A549 (cell line): ENCODE data around the gene LMNTD1. TPM values are rescaled to one million over a fixed set of nuclear protein-coding genes. Genes with fewer than 3 reads are reported as not detected.

ENCODE experiments used
- ATAC-seq, 2 experiments: fragments of 200-7000 bp in 1 of 2; fragments of >200 bp in 1 of 2; cut with Nextera tagmentation in 1 of 2; cut with Tn5 transposase in 1 of 2; 3 replicates each; pipeline versions ENCODE4 v1.8.0 to v1.9.1; 2018 to 2020; ENCODE audit warnings: mild to moderate bottlenecking in 1 of 2, moderate library complexity in 1 of 2
- CTCF ChIA-PET: fragments of 300-600 bp; sonication (Branson Sonifier 250); formaldehyde crosslinking; extraction: SDS; loops from one replicate; lab custom pipeline; 2021; ENCODE audit warnings: antibody characterized with exemption, inconsistent platforms; lab: Yijun Ruan, JAX
- POLR2A ChIA-PET: fragments of 350-600 bp; formaldehyde crosslinking; extraction: SDS; loops from one replicate; lab custom pipeline; 2021; ENCODE audit warnings: antibody characterized with exemption, inconsistent platforms; lab: Yijun Ruan, JAX
- DNase-seq, 2 experiments: peaks; one replicate each; pipeline versions ENCODE4 v3.0.0 to v3.0.0-alpha.2; 2011 to 2016; ENCODE audit warnings: low read depth in 1 of 2, low spot score in 1 of 2
- FAIRE-seq: peaks from 2 replicates; lab custom pipeline; 2011; peaks lifted over from hg19 to GRCh38; lab: Jason Lieb, UNC
- H3K27ac ChIP-seq, 2 experiments: fragments of >200 bp; sonication (Bioruptor Twin); formaldehyde crosslinking; 3 replicates each; pipeline ENCODE4 v1.5.1; 2016 to 2017
- H3K4me1 ChIP-seq: fragments of >200 bp; sonication (Bioruptor Twin); formaldehyde crosslinking; 3 replicates; pipeline ENCODE4 v1.6.1; 2016
- H3K4me2 ChIP-seq: fragments of >200 bp; sonication (Bioruptor Twin); formaldehyde crosslinking; 3 replicates; pipeline ENCODE4 v1.6.1; 2016
- H3K4me3 ChIP-seq: fragments of >200 bp; sonication (Bioruptor Twin); formaldehyde crosslinking; 3 replicates; pipeline ENCODE4 v1.5.1; 2016
- H3K9me3 ChIP-seq: fragments of >200 bp; sonication (Bioruptor Twin); formaldehyde crosslinking; 3 replicates; pipeline ENCODE4 v1.6.1; 2016
- ATOH8 ChIP-seq: fragments of 250-450 bp; sonication (Bioruptor Pico); IDR thresholded peaks from 2 replicates; pipeline ENCODE4 v1.5.0; 2020; ENCODE audit warnings: low read depth, mild to moderate bottlenecking, moderate library complexity
- BCL3 ChIP-seq: fragments of >200 bp; sonication (Bioruptor Twin); formaldehyde crosslinking; IDR thresholded peaks from 3 replicates; pipeline ENCODE4 v1.6.1; 2016
- BHLHE40 ChIP-seq: IDR thresholded peaks from 2 replicates; pipeline ENCODE4 v1.6.1; 2012; ENCODE audit warnings: low read depth, low read length, inconsistent platforms
- CBX8 ChIP-seq: fragments of 200-600 bp; sonication (generic); IDR thresholded peaks from 2 replicates; pipeline ENCODE4 v1.6.1; 2016
- CHD2 ChIP-seq: fragments of 150-350 bp; IDR thresholded peaks from 2 replicates; pipeline ENCODE4 v1.6.1; 2014; ENCODE audit warnings: low read length; ENCODE audit not compliant: partially characterized antibody
- CHD4 ChIP-seq: fragments of 200-600 bp; sonication (generic); IDR thresholded peaks from 2 replicates; pipeline ENCODE4 v1.6.1; 2016; ENCODE audit warnings: antibody characterized with exemption, mild to moderate bottlenecking, borderline replicate concordance
- EHF ChIP-seq: fragments of 250-450 bp; sonication (Bioruptor Pico); IDR thresholded peaks from 2 replicates; pipeline ENCODE4 v1.5.0; 2020; ENCODE audit warnings: mild to moderate bottlenecking
- ELK1 ChIP-seq: fragments of 150-350 bp; IDR thresholded peaks from 2 replicates; pipeline ENCODE4 v1.6.1; 2014; ENCODE audit warnings: low read depth, mild to moderate bottlenecking, low read length
- ESRRA ChIP-seq: fragments of 150-350 bp; IDR thresholded peaks from 2 replicates; pipeline ENCODE4 v1.6.1; 2014; ENCODE audit warnings: mild to moderate bottlenecking, low read length, borderline replicate concordance
- FOXS1 ChIP-seq: fragments of 250-450 bp; sonication (Bioruptor Pico); IDR thresholded peaks from 2 replicates; pipeline ENCODE4 v1.5.0; 2020; ENCODE audit warnings: mild to moderate bottlenecking, moderate library complexity
- GATA3 ChIP-seq: IDR thresholded peaks from 2 replicates; pipeline ENCODE4 v1.6.1; 2012; ENCODE audit warnings: borderline replicate concordance
- HOXB13 ChIP-seq: fragments of 250-450 bp; sonication (Bioruptor Pico); IDR thresholded peaks from 2 replicates; pipeline ENCODE4 v1.5.0; 2020; ENCODE audit warnings: low read depth, mild to moderate bottlenecking, moderate library complexity
- JUN ChIP-seq, 2 experiments: fragments of >200 bp; sonication (Bioruptor Twin); formaldehyde crosslinking; IDR thresholded peaks; 2 replicates in 1 of 2; 3 replicates in 1 of 2; pipeline ENCODE4 v1.6.1; 2016 to 2017
- MAZ ChIP-seq: fragments of 150-350 bp; IDR thresholded peaks from 2 replicates; pipeline ENCODE4 v1.6.1; 2014; ENCODE audit warnings: antibody characterized with exemption, low read depth, low read length, borderline replicate concordance
- MYC ChIP-seq: IDR thresholded peaks from 2 replicates; pipeline ENCODE4 v1.6.1; 2012; ENCODE audit warnings: mild to moderate bottlenecking, inconsistent platforms, low read length, improper control_type of control experiment, borderline replicate concordance
- NR3C1 ChIP-seq: fragments of >200 bp; sonication (Bioruptor Twin); formaldehyde crosslinking; IDR thresholded peaks from 3 replicates; pipeline ENCODE4 v1.6.1; 2017
- POLR2A ChIP-seq: IDR thresholded peaks from 2 replicates; pipeline ENCODE4 v1.6.1; 2012; ENCODE audit warnings: mild to moderate bottlenecking, low read length
- RAD21 ChIP-seq, 2 experiments: fragments of >200 bp in 1 of 2; sonication (Bioruptor Twin) in 1 of 2; formaldehyde crosslinking in 1 of 2; IDR thresholded peaks in 1 of 2; conservative IDR thresholded peaks in 1 of 2; 2 replicates in 1 of 2; 3 replicates in 1 of 2; pipeline ENCODE4 v1.6.1; 2012 to 2018; ENCODE audit warnings: inconsistent platforms in 1 of 2
- RCOR1 ChIP-seq: fragments of 150-350 bp; IDR thresholded peaks from 2 replicates; pipeline ENCODE4 v1.6.1; 2014; ENCODE audit warnings: antibody characterized with exemption, low read length, low read depth
- RFX5 ChIP-seq: fragments of 450-650 bp; IDR thresholded peaks from 2 replicates; pipeline ENCODE4 v1.7.1; 2014; ENCODE audit warnings: antibody characterized with exemption, mild to moderate bottlenecking, moderate library complexity
- SMC3 ChIP-seq: fragments of >200 bp; sonication (Bioruptor Twin); formaldehyde crosslinking; IDR thresholded peaks from 3 replicates; pipeline ENCODE4 v1.6.1; 2018; ENCODE audit warnings: inconsistent platforms
- TFCP2L1 ChIP-seq: fragments of 250-450 bp; sonication (Bioruptor Pico); IDR thresholded peaks from 2 replicates; pipeline ENCODE4 v1.5.0; 2021; ENCODE audit warnings: mild to moderate bottlenecking
- TP53 ChIP-seq: fragments of 250-450 bp; sonication (Bioruptor Pico); IDR thresholded peaks from 2 replicates; pipeline ENCODE4 v1.5.0; 2021; ENCODE audit warnings: mild to moderate bottlenecking, moderate library complexity
- USF2 ChIP-seq: fragments of 450-650 bp; IDR thresholded peaks from 2 replicates; pipeline ENCODE4 v1.6.1; 2014; ENCODE audit warnings: antibody characterized with exemption
- ZC3H11A ChIP-seq: fragments of 450-650 bp; IDR thresholded peaks from 2 replicates; pipeline ENCODE4 v1.6.1; 2014; ENCODE audit warnings: antibody characterized with exemption, mild to moderate bottlenecking
- ZNF302 ChIP-seq: fragments of 250-450 bp; sonication (Bioruptor Pico); IDR thresholded peaks from 2 replicates; pipeline ENCODE4 v1.9.0; 2021; ENCODE audit warnings: inconsistent platforms, mild to moderate bottlenecking, moderate library complexity
- ZSCAN20 ChIP-seq: fragments of 250-450 bp; sonication (Bioruptor Pico); IDR thresholded peaks from 2 replicates; pipeline ENCODE4 v1.8.0; 2022; ENCODE audit warnings: mild to moderate bottlenecking, moderate library complexity
- WGBS: methylation state at CpG from one replicate; pipeline ENCODE4 v1.1.6; 2017; ENCODE audit errors: missing lambda C conversion rate; 5-methylcytosine and 5-hydroxymethylcytosine counted together
- polyA plus RNA-seq, 4 experiments: library from polyadenylated mRNA; depleted of rRNA in 3 of 4; stranded (reverse); fragments of >200 nt; fragmentation: RNase III in 1 of 4; extraction: RNeasy Plus Mini Kit Qiagen cat#74134 plus additional on column Dnase treatment in 1 of 4; gene quantifications; 2 replicates in 3 of 4; 3 replicates in 1 of 4; pipeline ENCODE4 v1.2.3, GENCODE V29; 2011 to 2017
- TF ChIP-seq, protein P1 (sequence below): fragments of 200-600 bp; sonication (generic); IDR thresholded peaks from 2 replicates; pipeline ENCODE4 v1.6.1; 2016; ENCODE audit warnings: antibody characterized with exemption, mild to moderate bottlenecking, moderate library complexity
- TF ChIP-seq, protein P2 (sequence below): IDR thresholded peaks from 2 replicates; pipeline ENCODE4 v1.6.1; 2012

The LMNTD1 gene
- polyA plus RNA-seq, 2 of the 4 experiments (the other 2 are of a cell fraction) = not detected

DNA sequence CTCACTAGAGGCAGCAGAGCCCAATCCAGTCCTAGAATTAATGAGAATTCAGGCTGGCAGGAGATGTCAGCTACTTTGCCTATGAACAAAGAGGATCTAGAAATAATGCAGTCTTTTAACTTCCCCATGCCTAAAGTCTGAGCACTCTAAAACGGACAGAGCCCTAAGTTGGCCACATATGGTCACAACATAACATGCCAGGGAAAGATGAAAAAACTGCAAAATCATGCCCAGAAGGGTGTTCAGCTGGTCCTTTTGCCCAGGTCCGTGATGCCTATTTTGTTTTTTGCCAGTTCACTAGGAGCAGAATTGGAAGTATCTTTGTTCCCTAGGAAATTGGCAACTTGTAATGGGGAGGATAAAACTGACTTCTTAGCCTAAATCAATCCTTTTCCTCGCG lies 20.3 kb upstream of the LMNTD1 start:
- CTCF ChIA-PET = no interaction called here
- no peaks in the 10 kb centered on the region; the same call in 2 of the 3 replicates for H3K9me3 ChIP-seq
- WGBS = 47% methylated on average over 4 of the region's 4 CpGs

DNA sequence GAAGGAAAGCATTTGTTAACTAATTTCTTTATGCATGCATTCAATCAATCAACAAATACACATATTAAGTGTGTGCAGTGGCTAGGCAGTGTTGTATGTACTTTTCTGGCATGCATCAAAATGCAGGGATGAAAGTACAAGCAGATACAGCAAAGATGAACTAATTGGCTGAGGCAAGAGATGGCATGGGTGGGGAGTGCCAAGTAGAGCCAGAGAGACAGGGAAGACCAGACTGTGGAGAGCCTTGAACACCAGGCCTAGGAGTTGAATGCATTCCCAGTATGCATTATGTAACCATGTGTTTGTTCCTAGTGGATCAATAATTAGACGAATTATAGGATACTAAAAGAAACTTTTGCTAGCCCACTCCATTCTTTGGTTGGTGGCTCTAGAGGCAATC lies 17.3 kb upstream of the LMNTD1 start:
- DNase-seq = no peak
- H3K4me3 ChIP-seq = no peak overlapping the region
- POLR2A ChIA-PET = no interaction called here
- H3K9me3 ChIP-seq = no peaks in the 10 kb centered on the region
- H3K27ac ChIP-seq = no peak overlapping the region
- H3K4me2 ChIP-seq = no peak overlapping the region
- no peak for TF ChIP-seq ELK1
- no peak for TF ChIP-seq MAZ
- TF ChIP-seq JUN (IDR thresholded peaks at IDR 0.05) = no peak
- TF ChIP-seq FOXS1 (CRISPR knock-in tag) = no peak
- no peak for TF ChIP-seq RCOR1
- TF ChIP-seq EHF (CRISPR knock-in tag) = no peak
- TF ChIP-seq ATOH8 (CRISPR knock-in tag) = no peak
- no peak for TF ChIP-seq TFCP2L1 (CRISPR knock-in tag)
- TF ChIP-seq, protein P1, sequence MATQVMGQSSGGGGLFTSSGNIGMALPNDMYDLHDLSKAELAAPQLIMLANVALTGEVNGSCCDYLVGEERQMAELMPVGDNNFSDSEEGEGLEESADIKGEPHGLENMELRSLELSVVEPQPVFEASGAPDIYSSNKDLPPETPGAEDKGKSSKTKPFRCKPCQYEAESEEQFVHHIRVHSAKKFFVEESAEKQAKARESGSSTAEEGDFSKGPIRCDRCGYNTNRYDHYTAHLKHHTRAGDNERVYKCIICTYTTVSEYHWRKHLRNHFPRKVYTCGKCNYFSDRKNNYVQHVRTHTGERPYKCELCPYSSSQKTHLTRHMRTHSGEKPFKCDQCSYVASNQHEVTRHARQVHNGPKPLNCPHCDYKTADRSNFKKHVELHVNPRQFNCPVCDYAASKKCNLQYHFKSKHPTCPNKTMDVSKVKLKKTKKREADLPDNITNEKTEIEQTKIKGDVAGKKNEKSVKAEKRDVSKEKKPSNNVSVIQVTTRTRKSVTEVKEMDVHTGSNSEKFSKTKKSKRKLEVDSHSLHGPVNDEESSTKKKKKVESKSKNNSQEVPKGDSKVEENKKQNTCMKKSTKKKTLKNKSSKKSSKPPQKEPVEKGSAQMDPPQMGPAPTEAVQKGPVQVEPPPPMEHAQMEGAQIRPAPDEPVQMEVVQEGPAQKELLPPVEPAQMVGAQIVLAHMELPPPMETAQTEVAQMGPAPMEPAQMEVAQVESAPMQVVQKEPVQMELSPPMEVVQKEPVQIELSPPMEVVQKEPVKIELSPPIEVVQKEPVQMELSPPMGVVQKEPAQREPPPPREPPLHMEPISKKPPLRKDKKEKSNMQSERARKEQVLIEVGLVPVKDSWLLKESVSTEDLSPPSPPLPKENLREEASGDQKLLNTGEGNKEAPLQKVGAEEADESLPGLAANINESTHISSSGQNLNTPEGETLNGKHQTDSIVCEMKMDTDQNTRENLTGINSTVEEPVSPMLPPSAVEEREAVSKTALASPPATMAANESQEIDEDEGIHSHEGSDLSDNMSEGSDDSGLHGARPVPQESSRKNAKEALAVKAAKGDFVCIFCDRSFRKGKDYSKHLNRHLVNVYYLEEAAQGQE = no peak
- TF ChIP-seq HOXB13 = no peak
- TF ChIP-seq NR3C1 = no peak
- TF ChIP-seq RAD21 (conservative IDR thresholded peaks at IDR 0.05 in 1 of 2, IDR thresholded peaks at IDR 0.05 in 1 of 2) = no peak
- TF ChIP-seq BCL3 = no peak
- TF ChIP-seq SMC3 = no peak
- TF ChIP-seq GATA3 = no peak
- TF ChIP-seq CBX8 = no peak
- TF ChIP-seq CHD4 = no peak
- TF ChIP-seq TP53 = no peak
- CTCF ChIA-PET = no interaction called here
- no peak for FAIRE-seq
- no peaks in the 10 kb centered on the region for H3K4me1 ChIP-seq
- WGBS = 4% methylated on average over 1 of the region's 1 CpG
- no peak for ATAC-seq

More for the DNA sequence above, 20.3 kb upstream of the LMNTD1 start:
- no peak overlapping the region for H3K27ac ChIP-seq
- FAIRE-seq = no peak
- POLR2A ChIA-PET = no interaction called here
- TF ChIP-seq CHD2 (no peak), ZSCAN20 (CRISPR knock-in tag) (no peak), BHLHE40 (no peak), RFX5 (no peak), ESRRA (no peak), ATOH8 (CRISPR knock-in tag) (no peak), POLR2A (no peak), CBX8 (no peak), USF2 (no peak), ZC3H11A (no peak), EHF (CRISPR knock-in tag) (no peak), ZNF302 (CRISPR knock-in tag) (no peak), TP53 (no peak), MYC (no peak), CHD4 (no peak)
- TF ChIP-seq, protein P2, sequence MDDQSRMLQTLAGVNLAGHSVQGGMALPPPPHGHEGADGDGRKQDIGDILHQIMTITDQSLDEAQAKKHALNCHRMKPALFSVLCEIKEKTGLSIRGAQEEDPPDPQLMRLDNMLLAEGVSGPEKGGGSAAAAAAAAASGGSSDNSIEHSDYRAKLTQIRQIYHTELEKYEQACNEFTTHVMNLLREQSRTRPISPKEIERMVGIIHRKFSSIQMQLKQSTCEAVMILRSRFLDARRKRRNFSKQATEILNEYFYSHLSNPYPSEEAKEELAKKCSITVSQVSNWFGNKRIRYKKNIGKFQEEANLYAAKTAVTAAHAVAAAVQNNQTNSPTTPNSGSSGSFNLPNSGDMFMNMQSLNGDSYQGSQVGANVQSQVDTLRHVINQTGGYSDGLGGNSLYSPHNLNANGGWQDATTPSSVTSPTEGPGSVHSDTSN = no peak
- TF ChIP-seq, all 56 proteins: peak for 0
- no peak for DNase-seq
- no peak overlapping the region for H3K4me3 ChIP-seq
- no peak for ATAC-seq
- H3K4me2 ChIP-seq = no peak overlapping the region
- no peaks in the 10 kb centered on the region for H3K4me1 ChIP-seq
